HL-60/S4 (cell line): ENCODE measurements around the gene INSR.

Source experiments
- in situ Hi-C: fragments of 300-500 bp; cut with MboI; formaldehyde crosslinking; loops from 2 replicates; pipeline ENCODE4 v1.14.3; 2022; ENCODE audit warnings: low sequenced_read_pairs

The INSR gene

DNA sequence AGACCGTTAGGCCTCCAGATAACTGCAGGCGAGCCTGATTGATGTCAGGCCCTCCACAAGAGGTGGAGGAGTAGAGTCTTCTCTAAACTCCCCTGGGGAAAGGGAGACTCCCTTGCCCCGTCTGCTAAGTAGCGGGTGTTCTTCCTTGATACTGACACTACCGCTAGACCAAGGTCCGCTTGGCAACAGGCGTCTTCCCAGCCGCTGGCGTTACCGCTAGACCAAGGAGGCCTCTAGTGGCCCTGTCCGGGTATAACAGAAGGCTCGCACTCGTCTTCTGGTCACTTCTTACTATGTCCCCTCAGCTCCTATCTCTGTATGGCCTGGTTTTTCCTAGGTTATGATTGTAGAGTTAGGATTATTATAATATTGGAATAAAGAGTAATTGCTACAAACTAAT is 227.1 kb downstream of the INSR start:
- in situ Hi-C loops, result loop anchor here (10.0 kb wide), 1 partner anchor 62 kb away; no protein-coding TSS in a partner anchor

DNA sequence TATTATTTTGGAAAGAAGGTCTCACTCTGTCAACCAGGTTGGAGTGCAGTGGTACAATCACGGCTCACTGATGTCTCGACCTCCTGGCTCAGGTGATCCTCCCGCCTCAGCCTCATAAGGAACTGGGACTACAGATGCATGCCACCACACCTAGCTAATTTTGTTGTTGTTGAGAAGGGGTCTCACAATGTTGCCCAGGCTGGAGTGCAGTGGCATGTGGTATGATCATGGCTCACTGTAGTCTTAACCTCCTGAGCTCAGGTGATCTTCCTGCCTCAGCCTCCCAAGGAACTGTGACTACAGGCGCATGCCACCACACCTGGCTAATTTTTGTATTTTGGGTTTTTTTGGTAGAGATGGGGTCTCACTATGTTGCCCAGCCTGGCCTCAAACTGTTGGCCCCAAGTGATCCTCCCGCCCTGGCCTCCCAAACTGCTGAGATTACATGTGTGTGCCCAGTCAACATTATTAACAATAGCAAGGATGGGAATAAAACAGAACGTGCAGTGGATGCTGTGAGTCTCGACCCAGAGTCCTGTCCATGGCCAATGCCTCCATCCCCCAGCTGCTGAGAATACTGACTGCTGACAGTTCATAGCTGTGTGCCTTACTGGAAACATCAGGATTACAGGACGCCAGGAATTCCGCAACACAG is 230.3 kb downstream of the INSR start:
- in situ Hi-C loops, result loop anchor here (10.0 kb wide), 1 partner anchor 59 kb away; no protein-coding TSS in a partner anchor

DNA sequence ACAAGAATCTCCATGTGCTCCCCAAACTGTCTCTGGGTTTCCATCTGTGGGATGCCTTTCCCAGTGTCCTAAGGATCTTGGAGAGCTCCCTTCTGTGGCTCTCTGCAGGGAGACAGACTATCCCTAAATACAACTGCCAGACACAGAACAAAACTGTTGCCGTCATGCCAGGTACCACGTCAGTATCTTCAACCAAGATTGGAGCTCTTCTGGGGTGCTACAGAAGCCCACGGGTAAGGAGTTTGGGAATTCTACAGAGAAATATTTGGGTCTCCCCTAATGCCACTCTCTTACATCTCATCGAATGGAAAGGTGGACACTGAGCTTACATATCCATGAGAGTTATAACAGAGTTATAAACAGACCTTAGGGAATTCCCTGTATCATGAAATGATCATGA is 230.9 kb downstream of the INSR start:
- in situ Hi-C loops, result loop anchor here (10.0 kb wide), 1 partner anchor 59 kb away; no protein-coding TSS in a partner anchor
